OCI-LY1 (cell line): Measurements from ENCODE around the gene FANCE.

Experiments
- H2AFZ ChIP-seq: fragments of 200-600 bp; sonication (generic), shearing (Covaris generic); 2 replicates; pipeline ENCODE4 v1.6.0; 2014; ENCODE audit warnings: antibody characterized with exemption, mild to moderate bottlenecking, low read length
- H3F3A ChIP-seq: fragments of 200-600 bp; sonication (generic), shearing (Covaris generic); 2 replicates; pipeline ENCODE4 v1.6.0; 2014; ENCODE audit warnings: mild to moderate bottlenecking, antibody characterized with exemption, low read length, moderate library complexity; ENCODE audit not compliant: insufficient read depth
- H3K27ac ChIP-seq: fragments of 200-600 bp; sonication (generic); 2 replicates; pipeline ENCODE4 v1.5.1; 2014; ENCODE audit warnings: low read length, mixed run types, mild to moderate bottlenecking, low read depth; ENCODE audit not compliant: poor library complexity, severe bottlenecking
- H3K27me3 ChIP-seq: fragments of 200-600 bp; sonication (generic); 2 replicates; pipeline ENCODE4 v1.6.0; 2014; ENCODE audit warnings: antibody characterized with exemption, mild to moderate bottlenecking, low read length, moderate library complexity; ENCODE audit not compliant: insufficient read depth
- H3K36me3 ChIP-seq: fragments of 200-600 bp; sonication (generic); 2 replicates; pipeline ENCODE4 v1.6.1; 2014; ENCODE audit warnings: mild to moderate bottlenecking, antibody characterized with exemption, low read length, moderate library complexity, mixed read lengths; ENCODE audit not compliant: insufficient read depth
- H3K4me1 ChIP-seq: fragments of 200-600 bp; sonication (generic); 2 replicates; pipeline ENCODE4 v1.5.1; 2014; ENCODE audit warnings: mild to moderate bottlenecking, low read length, moderate library complexity; ENCODE audit not compliant: insufficient read depth, severe bottlenecking
- H3K4me2 ChIP-seq: fragments of 200-600 bp; sonication (generic), shearing (Covaris generic); 2 replicates; pipeline ENCODE4 v1.6.1; 2014; ENCODE audit warnings: low read length
- H3K4me3 ChIP-seq: fragments of 200-600 bp; sonication (generic); 2 replicates; pipeline ENCODE4 v1.5.1; 2014; ENCODE audit warnings: low read length, low read depth, mild to moderate bottlenecking, mixed read lengths; ENCODE audit not compliant: poor library complexity, severe bottlenecking
- H3K79me2 ChIP-seq: fragments of 200-600 bp; shearing (Covaris generic); 2 replicates; pipeline ENCODE4 v1.6.1; 2016; ENCODE audit warnings: mixed run types, low read length, mixed read lengths; ENCODE audit not compliant: insufficient read depth
- H3K9ac ChIP-seq: fragments of 200-600 bp; sonication (generic), shearing (Covaris generic); 2 replicates; pipeline ENCODE4 v1.6.1; 2014; ENCODE audit warnings: mild to moderate bottlenecking, low read length, mixed read lengths
- H3K9me2 ChIP-seq: fragments of 200-600 bp; sonication (generic), shearing (Covaris generic); 2 replicates; pipeline ENCODE4 v1.6.1; 2014; ENCODE audit warnings: low read depth, mild to moderate bottlenecking, low read length, mixed read lengths
- H3K9me3 ChIP-seq: fragments of 200-600 bp; shearing (Covaris generic); 2 replicates; pipeline ENCODE4 v1.6.1; 2014; ENCODE audit warnings: low read length, mixed read lengths
- H4K20me1 ChIP-seq: fragments of 200-600 bp; sonication (generic), shearing (Covaris generic); 2 replicates; pipeline ENCODE4 v1.6.0; 2016; ENCODE audit warnings: mild to moderate bottlenecking, low read length; ENCODE audit not compliant: insufficient read depth
- EZH2 ChIP-seq: fragments of 200-600 bp; sonication (generic), shearing (Covaris generic); IDR thresholded peaks from 2 replicates; pipeline ENCODE4 v1.8.0; 2017; ENCODE audit warnings: borderline replicate concordance, mixed run types, mild to moderate bottlenecking, antibody characterized with exemption, low read length, moderate library complexity, mixed read lengths
- TF ChIP-seq, protein P1 (sequence below): fragments of 200-600 bp; sonication (generic), shearing (Covaris generic); IDR thresholded peaks from 2 replicates; pipeline ENCODE4 v1.5.1; 2017; ENCODE audit warnings: mild to moderate bottlenecking, antibody characterized with exemption, low read length, moderate library complexity, mixed read lengths

FANCE gene

DNA sequence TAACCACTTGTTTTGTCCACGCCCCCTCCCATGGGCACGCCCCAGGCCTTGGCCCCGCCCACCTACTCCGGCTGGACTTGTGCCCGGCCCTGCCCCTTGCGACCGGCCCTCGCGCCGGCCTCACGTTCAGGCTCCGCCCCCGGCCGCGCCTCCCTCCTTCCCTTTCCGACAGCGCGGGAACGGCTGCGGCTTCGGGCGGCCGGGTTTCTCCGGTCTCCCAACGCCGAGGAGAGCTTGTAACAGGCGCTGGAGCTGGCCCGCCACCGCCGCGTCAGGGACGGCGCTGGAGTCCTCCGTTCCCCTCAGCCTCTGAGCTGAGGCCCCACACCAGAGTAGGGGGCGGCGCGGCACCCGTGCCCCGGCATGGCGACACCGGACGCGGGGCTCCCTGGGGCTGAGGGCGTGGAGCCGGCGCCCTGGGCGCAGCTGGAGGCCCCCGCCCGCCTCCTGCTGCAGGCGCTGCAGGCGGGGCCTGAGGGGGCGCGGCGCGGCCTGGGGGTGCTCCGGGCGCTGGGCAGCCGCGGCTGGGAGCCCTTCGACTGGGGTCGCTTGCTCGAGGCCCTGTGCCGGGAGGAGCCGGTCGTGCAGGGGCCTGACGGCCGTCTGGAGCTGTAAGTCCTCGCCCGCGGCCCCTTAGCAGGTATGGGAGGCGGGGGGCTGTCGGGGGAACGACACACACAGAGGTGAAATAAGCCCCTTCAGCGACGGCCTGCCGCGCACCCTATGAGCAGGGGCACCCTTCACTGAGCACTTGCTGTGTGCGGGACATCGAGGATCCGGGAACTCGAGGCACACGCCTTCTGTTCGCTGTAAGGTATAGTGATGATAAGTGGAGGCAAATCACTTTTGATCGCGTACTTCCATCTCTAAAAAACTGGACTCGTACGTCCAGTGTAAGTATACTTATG lies at the start of gene FANCE:
TSS of gene FANCE (plus strand) at position 156 of the 908 bp plus-strand sequence. CDS start at position 364, 208 bp downstream.
- H3K9me3 ChIP-seq: no peaks in the 10 kb centered on the region
- peaks cover 6% of the 10 kb centered on the region; the same call in 1 of the 2 replicates for H3K36me3 ChIP-seq
- H3F3A ChIP-seq: no peaks in the 10 kb centered on the region
- H2AFZ ChIP-seq: no peak within 1 kb of the TSS
- H3K4me1 ChIP-seq: peaks cover 25% of the 10 kb centered on the region
- no peak for TF ChIP-seq EZH2
- TF ChIP-seq, protein P1, sequence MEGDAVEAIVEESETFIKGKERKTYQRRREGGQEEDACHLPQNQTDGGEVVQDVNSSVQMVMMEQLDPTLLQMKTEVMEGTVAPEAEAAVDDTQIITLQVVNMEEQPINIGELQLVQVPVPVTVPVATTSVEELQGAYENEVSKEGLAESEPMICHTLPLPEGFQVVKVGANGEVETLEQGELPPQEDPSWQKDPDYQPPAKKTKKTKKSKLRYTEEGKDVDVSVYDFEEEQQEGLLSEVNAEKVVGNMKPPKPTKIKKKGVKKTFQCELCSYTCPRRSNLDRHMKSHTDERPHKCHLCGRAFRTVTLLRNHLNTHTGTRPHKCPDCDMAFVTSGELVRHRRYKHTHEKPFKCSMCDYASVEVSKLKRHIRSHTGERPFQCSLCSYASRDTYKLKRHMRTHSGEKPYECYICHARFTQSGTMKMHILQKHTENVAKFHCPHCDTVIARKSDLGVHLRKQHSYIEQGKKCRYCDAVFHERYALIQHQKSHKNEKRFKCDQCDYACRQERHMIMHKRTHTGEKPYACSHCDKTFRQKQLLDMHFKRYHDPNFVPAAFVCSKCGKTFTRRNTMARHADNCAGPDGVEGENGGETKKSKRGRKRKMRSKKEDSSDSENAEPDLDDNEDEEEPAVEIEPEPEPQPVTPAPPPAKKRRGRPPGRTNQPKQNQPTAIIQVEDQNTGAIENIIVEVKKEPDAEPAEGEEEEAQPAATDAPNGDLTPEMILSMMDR: no peak
- no peaks in the 10 kb centered on the region; the same call in 1 of the 2 replicates for H3K27me3 ChIP-seq
- peak within 1 kb of the TSS; percentile 70 for H3K4me2 ChIP-seq
- H3K9ac ChIP-seq: peak within 1 kb of the TSS; percentile 68
- no peaks in the 10 kb centered on the region for H3K9me2 ChIP-seq
- no peaks in the 10 kb centered on the region for H4K20me1 ChIP-seq
- H3K27ac ChIP-seq: no peak within 1 kb of the TSS
- no peaks in the 10 kb centered on the region for H3K79me2 ChIP-seq
- H3K4me3 ChIP-seq: peak within 1 kb of the TSS; percentile 73

DNA sequence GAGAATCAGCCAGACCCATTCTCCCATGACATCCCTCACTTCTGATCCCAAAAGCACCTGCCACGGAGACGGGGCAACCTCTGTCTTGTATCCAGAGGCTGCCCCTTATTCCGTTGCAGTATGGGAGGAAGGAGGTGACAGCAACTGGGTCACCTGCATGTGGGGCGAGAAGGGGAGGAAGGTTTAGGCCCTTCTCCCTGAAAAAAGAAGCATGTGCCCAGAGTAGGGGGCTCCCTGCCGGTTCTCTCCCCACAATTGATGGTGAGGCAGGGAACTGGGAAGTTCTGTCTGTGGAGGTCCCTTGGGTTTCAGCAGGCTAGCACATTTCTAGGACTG lies 49.3 kb upstream of the FANCE start:
- H3K27ac ChIP-seq: no peak overlapping the region
- no peak overlapping the region for H2AFZ ChIP-seq
- H3K9me2 ChIP-seq: no peaks in the 10 kb centered on the region
- no peak overlapping the region for H3K4me2 ChIP-seq
- no peaks in the 10 kb centered on the region for H3K79me2 ChIP-seq
- no peak overlapping the region for H3K4me3 ChIP-seq
- no peak overlapping the region for H3K9ac ChIP-seq
- H3K27me3 ChIP-seq: peaks cover 3% of the 10 kb centered on the region; the same call in 1 of the 2 replicates
- H3K9me3 ChIP-seq: no peaks in the 10 kb centered on the region
- TF ChIP-seq, protein P1: no peak
- TF ChIP-seq EZH2: no peak
- H4K20me1 ChIP-seq: no peaks in the 10 kb centered on the region
- no peaks in the 10 kb centered on the region for H3K4me1 ChIP-seq
- no peaks in the 10 kb centered on the region for H3K36me3 ChIP-seq
- no peaks in the 10 kb centered on the region for H3F3A ChIP-seq

- Histone ChIP-seq H3K9me3 (no peaks in the 10 kb centered on the region), H3K36me3 (no peaks in the 10 kb centered on the region), H3K4me3 (no peak overlapping the region), H3K27me3 (peaks cover 3% of the 10 kb centered on the region; the same call in 1 of the 2 replicates), H3K79me2 (no peaks in the 10 kb centered on the region), H3K9me2 (no peaks in the 10 kb centered on the region), H2AFZ (no peak overlapping the region), H3K27ac (no peak overlapping the region), H3K4me2 (no peak overlapping the region), H3K4me1 (no peaks in the 10 kb centered on the region), H4K20me1 (no peaks in the 10 kb centered on the region), H3F3A (no peaks in the 10 kb centered on the region), H3K9ac (no peak overlapping the region)
- TF ChIP-seq, protein P1: no peak
- TF ChIP-seq EZH2: no peak
Measured at GRCh38 chr6:35403544-35404442, 48.3 kb upstream of the FANCE start.
